Measurements from ENCODE around the gene ADAM12. TPM values are rescaled to one million over a fixed set of nuclear protein-coding genes. Genes with fewer than 3 reads are reported as not detected.

ADAM12 gene
- total and polyA plus RNA-seq, 9 of the 15 experiments (the other 6 are each of a cell fraction or from before 2014, with no cell fraction given) = not detected

GRCh38 chr10:126179637-126180036 lies 208.6 kb downstream of the ADAM12 start:
- CTCF ChIA-PET (ENCODE audit: low intra/inter-chr PET ratio) = no interaction called here
- ATAC-seq (no peak), DNase-seq (ENCODE audit: extremely low read depth in 1 of 4, low spot score in 3 of 4) (no peak), FAIRE-seq (no peak)
- Histone ChIP-seq H3K36me3 (ENCODE audit: control insufficient read depth, insufficient read depth, low read length) (no peaks in the 10 kb centered on the region), H3K9ac (ENCODE audit: insufficient read depth in 1 of 2, low read depth in 2 of 2, low read length in 2 of 2) (no peak overlapping the region), H3K79me2 (ENCODE audit: control insufficient read depth, insufficient read depth, low read length) (no peaks in the 10 kb centered on the region), H2AFZ (ENCODE audit: low read depth, low read length) (no peak overlapping the region), H3K4me1 (replicated peaks in 1 of 2; ENCODE audit: control insufficient read depth in 2 of 2, insufficient read depth in 2 of 2, low read length in 2 of 2) (no peaks in the 10 kb centered on the region), H4K20me1 (replicated peaks; ENCODE audit: control insufficient read depth, insufficient read depth, low read length) (no peaks in the 10 kb centered on the region; the same call in 1 of the 2 replicates), H3K27ac (ENCODE audit: extremely low read depth, low read depth, low read length) (no peak overlapping the region), H3K27me3 (ENCODE audit: control insufficient read depth in 2 of 2, insufficient read depth in 2 of 2, low read length in 2 of 2) (peaks cover 0 to 6% of the 10 kb centered on the region in 2 experiments; a peak in 1 of 5 replicates), H3K4me2 (ENCODE audit: insufficient read depth, low read length) (no peak overlapping the region), H3K9me3 (replicated peaks; ENCODE audit: control insufficient read depth, insufficient read depth, low read depth, low read length) (no peaks in the 10 kb centered on the region), H3K9me1 (ENCODE audit: control insufficient read depth, insufficient read depth, low read length) (no peaks in the 10 kb centered on the region), H3K4me3 (no peak overlapping the region)
- intact Hi-C loops (cut with micrococcal nuclease) = loop anchor here (10.0 kb wide), 1 partner anchor 225 kb away; no protein-coding TSS in a partner anchor
- no peak for TF ChIP-seq ZC3H4 (CRISPR knock-in tag; IDR thresholded peaks at IDR 0.05; ENCODE audit: borderline replicate concordance)
- WGBS (ENCODE audit: insufficient coverage, low coverage, missing lambda C conversion rate) = 22% methylated on average over 7 of the region's 7 CpGs
- in situ Hi-C loops (cut with MboI) = no loop called here
- POLR2A ChIA-PET = no interaction called here
- no TSS peak for BruUV-seq (replicated peaks)

- Histone ChIP-seq H2AFZ (ENCODE audit: low read depth, low read length) (no peak overlapping the region), H3K27me3 (ENCODE audit: control insufficient read depth in 2 of 2, insufficient read depth in 2 of 2, low read length in 2 of 2) (peaks cover 0 to 4% of the 10 kb centered on the region in 2 experiments; a peak in 1 of 5 replicates), H3K9me3 (replicated peaks; ENCODE audit: control insufficient read depth, insufficient read depth, low read depth, low read length) (no peaks in the 10 kb centered on the region), H3K4me1 (replicated peaks in 1 of 2; ENCODE audit: control insufficient read depth in 2 of 2, insufficient read depth in 2 of 2, low read length in 2 of 2) (no peaks in the 10 kb centered on the region), H3K4me2 (ENCODE audit: insufficient read depth, low read length) (no peak overlapping the region), H4K20me1 (replicated peaks; ENCODE audit: control insufficient read depth, insufficient read depth, low read length) (no peaks in the 10 kb centered on the region; the same call in 1 of the 2 replicates), H3K4me3 (no peak overlapping the region), H3K9me1 (ENCODE audit: control insufficient read depth, insufficient read depth, low read length) (no peaks in the 10 kb centered on the region), H3K9ac (ENCODE audit: insufficient read depth in 1 of 2, low read depth in 2 of 2, low read length in 2 of 2) (no peak overlapping the region), H3K36me3 (ENCODE audit: control insufficient read depth, insufficient read depth, low read length) (no peaks in the 10 kb centered on the region), H3K79me2 (ENCODE audit: control insufficient read depth, insufficient read depth, low read length) (no peaks in the 10 kb centered on the region), H3K27ac (ENCODE audit: extremely low read depth, low read depth, low read length) (no peak overlapping the region)
- ATAC-seq (no peak), DNase-seq (ENCODE audit: extremely low read depth in 1 of 4, low spot score in 3 of 4) (no peak), FAIRE-seq (no peak)
- TF ChIP-seq IRF9 (tag; IDR thresholded peaks at IDR 0.05) = no peak
- TF ChIP-seq SMARCA5 (IDR thresholded peaks at IDR 0.05) = no peak
- TF ChIP-seq BDP1 (IDR thresholded peaks at IDR 0.05; ENCODE audit: insufficient read depth, insufficient read length) = no peak
- TF ChIP-seq BCOR (IDR thresholded peaks at IDR 0.05) = no peak
- TF ChIP-seq ILK (tag; IDR thresholded peaks at IDR 0.05; ENCODE audit: borderline replicate concordance, low read depth) = no peak
- no peak for TF ChIP-seq ELK3 (CRISPR knock-in tag; IDR thresholded peaks at IDR 0.05)
- TF ChIP-seq NCOR1 (IDR thresholded peaks at IDR 0.05) = no peak
- no peak for TF ChIP-seq ZNF444 (CRISPR knock-in tag; IDR thresholded peaks at IDR 0.05)
- intact Hi-C loops (cut with micrococcal nuclease) (no loop called here), in situ Hi-C loops (cut with MboI) (no loop called here)
- no TSS peak for BruUV-seq (replicated peaks)
- 33% methylated on average over 7 of the region's 7 CpGs for WGBS (ENCODE audit: insufficient coverage, low coverage, missing lambda C conversion rate)
- ChIA-PET CTCF (ENCODE audit: low intra/inter-chr PET ratio) (no interaction called here), POLR2A (no interaction called here)
These were observed 210.8 kb downstream of the ADAM12 start for GRCh38 chr10:126177417-126178030.

Data from K562 (cell line).